Gastroesophageal sphincter (tissue), 3 donors: ENCODE data around the gene PLD5.

Experiments
- CTCF ChIP-seq, 4 experiments: fragments of 200-600 bp in 2 of 4; fragments of 450-650 bp in 2 of 4; sonication (generic) in 1 of 4; IDR thresholded peaks; one replicate each; pipeline ENCODE4 v1.5.1; 2017 to 2019; ENCODE audit warnings: antibody characterized with exemption in 4 of 4, mild to moderate bottlenecking in 2 of 4, moderate library complexity in 2 of 4
- POLR2A ChIP-seq, 2 donors: fragments of 450-650 bp; IDR thresholded peaks; one replicate each; pipeline ENCODE4 v1.6.1; 2017; ENCODE audit warnings: antibody characterized with exemption in 2 of 2, mild to moderate bottlenecking in 2 of 2, moderate library complexity in 1 of 2

GRCh38 chr1:242546849-242547729, 22.6 kb upstream of the PLD5 start:
- TF ChIP-seq CTCF (IDR thresholded peaks at IDR 0.05) (no peak), POLR2A (IDR thresholded peaks at IDR 0.05) (no peak)
